Right atrium auricular region (tissue), 2 donors: ENCODE measurements around the gene CDKAL1. TPM values are rescaled to one million over a fixed set of nuclear protein-coding genes. Genes with fewer than 3 reads are reported as not detected.

Experiments
- DNase-seq: peaks from one replicate; pipeline ENCODE4 v3.0.0-alpha.2; 2019; ENCODE audit warnings: low spot score
- H3K27ac ChIP-seq, 2 donors: fragments of 200-600 bp; sonication (generic); 1 replicate in 1 of 2; 2 replicates in 1 of 2; pipeline ENCODE4 v1.5.1; 2016 to 2019
- H3K27me3 ChIP-seq, 2 donors: fragments of 200-600 bp; sonication (generic); one replicate each; pipeline versions ENCODE4 v1.5.1 to v1.6.0; 2017 to 2019
- H3K36me3 ChIP-seq: fragments of 200-600 bp; sonication (generic); one replicate; pipeline ENCODE4 v1.5.1; 2016
- H3K4me1 ChIP-seq, 2 donors: fragments of 200-600 bp; sonication (generic); one replicate each; pipeline versions ENCODE4 v1.5.1 to v1.6.0; 2017 to 2019
- H3K4me3 ChIP-seq, 2 donors: fragments of 200-600 bp; sonication (generic); 1 replicate in 1 of 2; 2 replicates in 1 of 2; pipeline ENCODE4 v1.5.1; 2017 to 2019; ENCODE audit warnings: mild to moderate bottlenecking in 1 of 2, moderate library complexity in 1 of 2
- H3K9me3 ChIP-seq, 2 donors: fragments of 200-600 bp; sonication (generic); one replicate each; pipeline ENCODE4 v1.5.1; 2019
- total RNA-seq, 2 donors: library from RNA; depleted of rRNA; stranded (reverse); fragments of >200 nt; gene quantifications; one replicate each; pipeline ENCODE4 v1.1.0, GENCODE V29; 2016
- TF ChIP-seq, protein P1 (sequence below), 2 donors: fragments of 200-600 bp; sonication (generic); IDR thresholded peaks; one replicate each; pipeline ENCODE4 v1.5.1; 2019; ENCODE audit warnings: antibody characterized with exemption in 2 of 2

Gene CDKAL1
- total RNA-seq, 2 donors from 2014 or later, result 8.8 to 10.5 TPM

DNA sequence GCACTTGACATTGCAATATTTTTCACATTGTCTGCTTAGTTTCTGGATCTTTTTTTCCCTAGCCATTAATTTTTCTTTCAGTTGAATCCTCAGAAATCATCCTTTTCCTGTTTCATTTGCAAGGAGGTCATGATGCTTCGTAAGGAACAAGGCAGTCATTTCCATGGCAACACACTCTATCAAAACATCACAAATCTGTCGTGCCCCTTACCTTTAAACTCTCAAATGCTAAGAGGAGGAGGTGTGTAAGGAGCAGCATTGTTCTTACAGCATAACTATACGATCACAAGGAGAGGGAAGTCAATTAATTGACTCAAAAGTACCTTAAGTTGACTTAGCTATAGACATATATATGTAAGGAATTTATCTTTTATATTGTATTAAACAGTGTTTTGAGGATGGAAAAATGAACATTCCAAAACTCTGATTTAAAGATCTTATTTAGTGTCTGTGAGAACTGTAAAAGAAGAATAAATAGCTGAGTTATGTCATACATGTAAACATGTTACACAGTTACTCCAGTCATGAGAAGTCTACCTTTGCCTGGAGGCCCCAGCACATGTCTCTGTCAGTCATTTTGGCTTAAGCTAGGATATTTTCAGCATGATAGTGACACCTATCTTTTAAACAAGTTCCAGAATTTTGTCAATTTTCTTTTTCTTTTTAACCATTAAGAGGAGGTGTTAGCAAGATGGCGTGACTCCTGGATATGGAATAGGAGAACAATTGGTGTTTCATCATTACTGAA is 41.6 kb downstream of the CDKAL1 start:
- no peak overlapping the region for H3K4me3 ChIP-seq
- H3K9me3 ChIP-seq, result no peaks in the 10 kb centered on the region
- no peak overlapping the region for H3K27ac ChIP-seq
- DNase-seq, result no peak
- no peaks in the 10 kb centered on the region for H3K27me3 ChIP-seq
- H3K4me1 ChIP-seq, result peaks cover 0 to 8% of the 10 kb centered on the region in 2 donors
- TF ChIP-seq, protein P1, sequence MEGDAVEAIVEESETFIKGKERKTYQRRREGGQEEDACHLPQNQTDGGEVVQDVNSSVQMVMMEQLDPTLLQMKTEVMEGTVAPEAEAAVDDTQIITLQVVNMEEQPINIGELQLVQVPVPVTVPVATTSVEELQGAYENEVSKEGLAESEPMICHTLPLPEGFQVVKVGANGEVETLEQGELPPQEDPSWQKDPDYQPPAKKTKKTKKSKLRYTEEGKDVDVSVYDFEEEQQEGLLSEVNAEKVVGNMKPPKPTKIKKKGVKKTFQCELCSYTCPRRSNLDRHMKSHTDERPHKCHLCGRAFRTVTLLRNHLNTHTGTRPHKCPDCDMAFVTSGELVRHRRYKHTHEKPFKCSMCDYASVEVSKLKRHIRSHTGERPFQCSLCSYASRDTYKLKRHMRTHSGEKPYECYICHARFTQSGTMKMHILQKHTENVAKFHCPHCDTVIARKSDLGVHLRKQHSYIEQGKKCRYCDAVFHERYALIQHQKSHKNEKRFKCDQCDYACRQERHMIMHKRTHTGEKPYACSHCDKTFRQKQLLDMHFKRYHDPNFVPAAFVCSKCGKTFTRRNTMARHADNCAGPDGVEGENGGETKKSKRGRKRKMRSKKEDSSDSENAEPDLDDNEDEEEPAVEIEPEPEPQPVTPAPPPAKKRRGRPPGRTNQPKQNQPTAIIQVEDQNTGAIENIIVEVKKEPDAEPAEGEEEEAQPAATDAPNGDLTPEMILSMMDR (IDR thresholded peaks at IDR 0.05), result no peak
- peaks cover 5% of the 10 kb centered on the region for H3K36me3 ChIP-seq

GRCh38 chr6:20577173-20577688 is 43.0 kb downstream of the CDKAL1 start:
- DNase-seq, result no peak
- no peaks in the 10 kb centered on the region for H3K27me3 ChIP-seq
- H3K9me3 ChIP-seq, result no peaks in the 10 kb centered on the region
- H3K4me3 ChIP-seq, result no peak overlapping the region
- peaks cover 0 to 8% of the 10 kb centered on the region in 2 donors for H3K4me1 ChIP-seq
- H3K27ac ChIP-seq, result no peak overlapping the region
- TF ChIP-seq, protein P1 (IDR thresholded peaks at IDR 0.05), result no peak
- peaks cover 5% of the 10 kb centered on the region for H3K36me3 ChIP-seq

- no peaks in the 10 kb centered on the region for H3K4me1 ChIP-seq
- peaks cover 5% of the 10 kb centered on the region for H3K36me3 ChIP-seq
- no peak overlapping the region for H3K27ac ChIP-seq
- no peaks in the 10 kb centered on the region for H3K9me3 ChIP-seq
- TF ChIP-seq, protein P1 (IDR thresholded peaks at IDR 0.05), result no peak
- no peak for DNase-seq
- H3K4me3 ChIP-seq, result no peak overlapping the region
- no peaks in the 10 kb centered on the region for H3K27me3 ChIP-seq
Observed at GRCh38 chr6:20581070-20581469, 46.8 kb downstream of the CDKAL1 start.

- no peak overlapping the region for H3K27ac ChIP-seq
- no peaks in the 10 kb centered on the region for H3K27me3 ChIP-seq
- TF ChIP-seq, protein P1 (IDR thresholded peaks at IDR 0.05), result no peak
- DNase-seq, result no peak
- H3K4me3 ChIP-seq, result no peak overlapping the region
- no peaks in the 10 kb centered on the region for H3K4me1 ChIP-seq
- H3K36me3 ChIP-seq, result no peaks in the 10 kb centered on the region
- no peaks in the 10 kb centered on the region for H3K9me3 ChIP-seq
Observed at GRCh38 chr6:20582586-20583443, 48.6 kb downstream of the CDKAL1 start.

- Histone ChIP-seq H3K36me3 (no peaks in the 10 kb centered on the region), H3K4me1 (no peaks in the 10 kb centered on the region), H3K27me3 (no peaks in the 10 kb centered on the region), H3K9me3 (no peaks in the 10 kb centered on the region), H3K4me3 (no peak overlapping the region), H3K27ac (no peak overlapping the region)
- TF ChIP-seq, protein P1 (IDR thresholded peaks at IDR 0.05), result no peak
- no peak for DNase-seq
Observed at GRCh38 chr6:20583444-20583800, 49.2 kb downstream of the CDKAL1 start.
